ENCODE data around the gene NR5A2.

Gene NR5A2

DNA sequence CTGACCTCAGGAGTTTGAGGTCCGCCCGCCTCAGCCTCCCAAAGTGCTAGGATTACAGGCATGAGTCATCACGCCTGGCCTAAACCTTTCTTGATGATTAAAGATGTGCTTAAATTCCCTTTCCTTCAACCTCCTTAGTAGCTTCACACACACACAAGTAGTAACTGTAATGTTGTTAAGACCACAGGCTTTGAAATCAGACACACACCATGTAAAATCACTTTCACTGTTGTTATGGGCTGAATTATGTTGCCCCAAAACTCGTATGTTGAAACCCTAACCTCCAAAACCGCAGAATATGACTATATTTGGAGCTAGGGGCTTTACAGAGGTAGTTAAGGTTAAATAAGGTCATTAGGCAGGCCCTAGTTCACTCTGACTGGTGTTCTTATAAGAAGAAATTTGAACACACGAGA, 180.2 kb downstream of the NR5A2 start:
- DNase-seq: no peak

DNA sequence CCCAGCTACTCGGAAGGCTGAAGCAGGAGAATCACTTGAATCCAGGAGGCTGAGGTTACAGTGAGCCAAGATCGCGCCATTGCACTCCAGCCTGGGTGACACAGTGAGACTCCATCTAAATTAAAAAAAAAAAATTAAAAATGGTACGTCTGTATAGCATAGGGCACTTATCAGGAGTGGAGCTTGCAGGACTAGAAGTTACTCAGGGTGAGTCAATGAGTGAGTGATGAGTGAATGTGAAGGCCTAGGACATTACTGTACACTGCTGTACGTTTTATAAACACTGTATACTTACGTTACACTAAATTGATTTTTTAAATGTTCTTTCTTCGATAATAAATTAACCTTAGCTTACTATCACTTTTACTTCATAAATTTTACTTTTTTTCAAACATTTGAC, 183.6 kb downstream of the NR5A2 start:
- peak; percentile 45 for DNase-seq

- no peak for DNase-seq
Measured at GRCh38 chr1:200213392-200213791, 185.9 kb downstream of the NR5A2 start.

DNA sequence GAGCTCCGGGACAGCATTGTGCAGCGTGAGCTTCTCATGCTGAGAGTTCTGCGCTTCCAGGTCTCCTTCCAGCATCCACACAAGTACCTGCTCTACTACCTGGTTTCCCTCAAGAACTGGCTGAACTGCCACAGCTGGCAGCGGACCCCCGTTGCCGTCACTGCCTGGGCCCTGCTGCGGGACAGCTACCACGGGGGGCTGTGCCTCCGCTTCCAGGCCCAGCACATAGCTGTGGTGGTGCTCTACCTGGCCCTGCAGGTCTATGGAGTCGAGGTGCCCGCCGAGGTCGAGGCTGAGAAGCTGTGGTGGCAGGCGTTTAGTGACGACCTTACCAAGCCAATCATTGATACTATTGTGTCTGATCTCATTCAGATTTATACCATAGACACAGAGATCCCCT, 186.4 kb downstream of the NR5A2 start:
- DNase-seq: no peak

DNA sequence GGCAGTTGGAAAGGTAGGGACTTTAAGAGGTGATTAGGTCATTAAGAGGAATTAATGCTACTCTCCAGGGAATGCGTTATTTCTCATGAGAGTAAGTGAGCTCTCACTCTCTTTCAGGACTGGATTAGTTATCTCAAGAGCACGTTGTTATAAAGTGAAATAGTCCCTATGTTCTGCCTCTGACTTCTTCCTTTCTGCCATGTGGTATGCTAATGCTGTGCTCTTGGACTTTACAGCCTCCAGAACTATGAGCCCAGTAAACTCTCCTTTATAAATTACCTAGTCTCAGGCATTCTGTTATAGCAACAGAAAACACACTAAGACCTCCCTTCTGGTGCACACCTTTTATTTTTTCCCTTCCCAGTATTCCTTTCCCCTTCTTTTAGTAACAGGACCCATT, 187.8 kb downstream of the NR5A2 start:
- DNase-seq: no peak

GRCh38 chr1:200217703-200218102, 190.2 kb downstream of the NR5A2 start:
- no peak for DNase-seq

DNA sequence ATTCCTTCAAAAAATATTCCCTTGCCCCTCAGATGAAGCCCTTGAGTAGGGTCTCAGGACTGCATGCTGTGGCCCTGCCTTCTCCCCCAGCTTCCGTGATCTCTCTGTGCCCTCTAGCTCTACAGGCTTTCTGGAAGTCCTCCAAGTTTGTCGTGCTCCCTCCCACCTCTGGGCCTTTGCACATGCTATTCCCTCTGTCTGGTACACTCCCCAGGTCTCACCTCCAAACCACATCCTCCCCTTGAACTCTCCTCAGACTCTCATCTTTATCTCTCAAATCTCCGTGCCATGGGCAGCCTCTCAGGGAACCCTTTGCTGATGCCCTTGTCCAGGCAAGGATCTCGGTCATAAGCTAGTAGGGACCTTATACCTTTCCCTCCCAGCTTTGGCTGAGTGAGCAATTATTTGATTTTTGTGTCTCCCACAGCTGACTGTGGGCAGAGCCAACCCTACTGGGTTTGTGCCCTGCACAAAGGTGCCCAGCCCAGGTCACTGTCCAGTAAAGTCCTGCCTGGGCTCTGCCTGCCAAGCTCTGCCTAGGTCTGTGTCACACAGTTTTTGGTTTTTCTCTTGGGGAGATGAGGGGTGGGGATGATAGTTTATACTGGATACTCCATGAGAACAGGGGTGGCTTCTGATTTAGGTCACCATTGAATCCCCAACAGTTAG, 194.2 kb downstream of the NR5A2 start:
- DNase-seq: no peak

DNA sequence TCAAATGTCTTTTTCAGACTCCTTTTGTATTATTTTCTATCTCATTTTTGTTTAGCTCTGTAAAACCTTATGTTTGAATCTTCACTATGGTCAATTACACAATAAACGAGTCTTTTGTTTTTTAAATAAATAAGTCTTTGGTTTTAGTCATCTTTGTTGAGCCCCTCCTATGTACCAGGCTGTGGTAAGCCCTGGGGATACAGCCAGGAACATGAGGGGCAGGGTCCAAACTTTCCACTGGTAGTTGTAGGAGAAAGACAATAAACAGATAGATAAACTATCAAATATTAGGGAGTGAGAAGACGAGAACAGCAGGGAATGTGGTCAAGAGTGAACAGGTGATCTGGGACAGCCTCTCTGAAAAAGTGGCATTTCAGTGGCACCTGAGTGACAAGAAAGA, 195.7 kb downstream of the NR5A2 start:
- DNase-seq: no peak

DNA sequence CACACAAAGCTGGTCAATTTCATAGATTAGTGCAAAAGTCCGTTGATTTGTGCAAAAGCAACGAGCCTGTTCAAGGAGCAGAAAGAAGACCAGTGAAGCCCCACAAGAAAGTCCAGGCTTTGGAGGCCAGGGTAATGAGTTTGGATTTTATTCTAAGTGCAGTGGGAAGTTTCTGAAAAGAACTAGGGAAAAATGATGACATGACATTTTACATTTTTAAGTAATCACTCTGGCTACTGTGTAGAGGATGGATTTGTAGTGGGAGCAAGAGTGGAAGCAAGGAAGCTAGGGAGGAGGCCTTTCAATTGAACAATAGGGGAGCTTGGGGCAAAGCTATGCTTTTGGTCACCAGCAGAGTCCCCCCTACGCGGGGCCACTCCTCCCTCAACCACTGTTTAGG, 196.1 kb downstream of the NR5A2 start:
- DNase-seq: no peak

DNA sequence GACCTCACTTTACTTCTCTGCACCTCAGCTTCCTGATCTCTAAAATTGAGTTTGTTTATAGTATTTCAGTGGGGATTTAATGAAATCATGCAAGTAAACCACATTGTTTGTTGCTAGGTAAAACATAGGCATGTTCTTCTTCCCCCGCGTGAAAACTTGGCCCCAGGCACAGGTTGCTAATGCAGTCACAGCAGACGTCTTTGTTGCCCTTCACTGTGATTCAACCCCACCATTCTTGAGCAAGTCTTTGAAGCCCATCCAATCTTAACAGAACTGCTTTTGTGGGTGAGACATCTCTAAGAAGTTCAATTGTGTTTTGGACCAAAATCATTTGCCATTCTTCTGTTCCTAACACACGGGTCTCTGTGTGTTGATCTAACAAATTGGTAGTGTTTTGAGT, 196.8 kb downstream of the NR5A2 start:
- no peak for DNase-seq

GRCh38 chr1:200226268-200226968, 198.9 kb downstream of the NR5A2 start:
- DNase-seq: no peak

DNA sequence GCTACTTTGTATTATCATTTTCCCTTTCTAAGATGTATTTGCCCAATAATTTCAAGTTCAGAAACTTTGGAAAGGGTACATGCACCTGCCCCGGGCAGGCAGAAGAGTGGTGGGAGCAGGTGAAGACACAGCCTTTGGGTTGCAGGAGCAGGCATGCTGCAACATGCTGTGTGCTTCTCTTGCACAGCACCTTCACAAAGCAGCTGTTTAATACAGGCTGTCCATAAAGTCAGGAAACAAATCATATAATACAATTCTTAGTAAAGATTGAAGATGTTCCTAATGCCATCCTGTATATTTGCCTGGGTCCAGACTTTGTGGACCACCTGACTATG, 199.4 kb downstream of the NR5A2 start:
- no peak for DNase-seq
